ENCODE data around the gene PDE4D. TPM values are rescaled to one million over a fixed set of nuclear protein-coding genes. Genes with fewer than 3 reads are reported as not detected.

Gene PDE4D
- total RNA-seq, 1 donor from 2014 or later: 6.8 TPM

DNA sequence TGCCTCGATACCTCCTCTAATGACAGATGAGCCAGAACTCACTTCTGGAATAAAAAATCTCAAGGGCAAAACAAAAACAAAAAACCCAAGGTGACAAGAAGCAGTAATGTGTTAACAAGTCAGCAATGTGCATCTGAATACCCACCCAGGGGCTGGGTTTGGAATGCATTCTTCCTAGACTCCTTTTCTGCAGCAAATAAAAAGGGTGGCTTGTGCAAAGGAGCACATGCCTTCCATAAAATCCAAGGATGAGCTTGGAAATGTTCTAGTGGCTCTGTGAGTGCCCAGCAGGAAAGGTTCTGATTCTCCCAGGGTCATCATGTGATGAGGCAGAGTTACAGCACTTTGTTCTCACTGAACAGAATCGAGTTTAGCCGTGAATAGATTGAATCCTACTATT, 710.8 kb downstream of the PDE4D start:
- H3K27me3 ChIP-seq (ENCODE audit: control insufficient read depth, insufficient read depth, low read length): no peaks in the 10 kb centered on the region
- no peak for FAIRE-seq

GRCh38 chr5:59180515-59180914, 713.0 kb downstream of the PDE4D start:
- no peak for FAIRE-seq
- no peak for DNase-seq (ENCODE audit: low read depth)
- H3K4me3 ChIP-seq (ENCODE audit: low read depth, low read length): no peak overlapping the region
- H3K36me3 ChIP-seq (ENCODE audit: control insufficient read depth, insufficient read depth, low read length): no peaks in the 10 kb centered on the region
- TF ChIP-seq CTCF (IDR thresholded peaks at IDR 0.05; ENCODE audit: insufficient read depth, low read length, severe bottlenecking): no peak
- no peaks in the 10 kb centered on the region for H3K27me3 ChIP-seq (ENCODE audit: control insufficient read depth, insufficient read depth, low read length)

More for the DNA sequence above, 710.8 kb downstream of the PDE4D start:
- no peak for DNase-seq (ENCODE audit: low read depth)
- Histone ChIP-seq H3K4me3 (ENCODE audit: low read depth, low read length) (no peak overlapping the region), H3K36me3 (ENCODE audit: control insufficient read depth, insufficient read depth, low read length) (no peaks in the 10 kb centered on the region)
- TF ChIP-seq CTCF (IDR thresholded peaks at IDR 0.05; ENCODE audit: insufficient read depth, low read length, severe bottlenecking): no peak

GRCh38 chr5:59179704-59180103, 713.8 kb downstream of the PDE4D start:
- H3K4me3 ChIP-seq (ENCODE audit: low read depth, low read length): no peak overlapping the region
- no peaks in the 10 kb centered on the region for H3K27me3 ChIP-seq (ENCODE audit: control insufficient read depth, insufficient read depth, low read length)
- DNase-seq (ENCODE audit: low read depth) (no peak), FAIRE-seq (no peak)
- H3K36me3 ChIP-seq (ENCODE audit: control insufficient read depth, insufficient read depth, low read length): no peaks in the 10 kb centered on the region
- no peak for TF ChIP-seq CTCF (IDR thresholded peaks at IDR 0.05; ENCODE audit: insufficient read depth, low read length, severe bottlenecking)

GRCh38 chr5:59178482-59178881, 715.0 kb downstream of the PDE4D start:
- DNase-seq (ENCODE audit: low read depth) (no peak), FAIRE-seq (no peak)
- Histone ChIP-seq H3K4me3 (ENCODE audit: low read depth, low read length) (no peak overlapping the region), H3K27me3 (ENCODE audit: control insufficient read depth, insufficient read depth, low read length) (no peaks in the 10 kb centered on the region), H3K36me3 (ENCODE audit: control insufficient read depth, insufficient read depth, low read length) (no peaks in the 10 kb centered on the region)
- no peak for TF ChIP-seq CTCF (IDR thresholded peaks at IDR 0.05; ENCODE audit: insufficient read depth, low read length, severe bottlenecking)

- Histone ChIP-seq H3K36me3 (ENCODE audit: control insufficient read depth, insufficient read depth, low read length) (no peaks in the 10 kb centered on the region), H3K4me3 (ENCODE audit: low read depth, low read length) (no peak overlapping the region), H3K27me3 (ENCODE audit: control insufficient read depth, insufficient read depth, low read length) (no peaks in the 10 kb centered on the region)
- FAIRE-seq (no peak), DNase-seq (ENCODE audit: low read depth) (no peak)
- TF ChIP-seq CTCF (IDR thresholded peaks at IDR 0.05; ENCODE audit: insufficient read depth, low read length, severe bottlenecking): no peak
Measured at GRCh38 chr5:59178071-59178470, 715.5 kb downstream of the PDE4D start.

- no peak for DNase-seq (ENCODE audit: low read depth)
- no peaks in the 10 kb centered on the region for H3K36me3 ChIP-seq (ENCODE audit: control insufficient read depth, insufficient read depth, low read length)
- H3K27me3 ChIP-seq (ENCODE audit: control insufficient read depth, insufficient read depth, low read length): no peaks in the 10 kb centered on the region
- FAIRE-seq: no peak
- H3K4me3 ChIP-seq (ENCODE audit: low read depth, low read length): no peak overlapping the region
- TF ChIP-seq CTCF (IDR thresholded peaks at IDR 0.05; ENCODE audit: insufficient read depth, low read length, severe bottlenecking): no peak
Measured at GRCh38 chr5:59177644-59178043, 715.9 kb downstream of the PDE4D start.

Measured in bronchial epithelial cell (primary cell).